Retinal pigment epithelial cell (primary cell): ENCODE measurements around the gene GDI2.

Source experiments
- DNase-seq: peaks from one replicate; pipeline ENCODE4 v3.0.0-alpha.2; 2010; ENCODE audit warnings: low read depth
- H3K4me3 ChIP-seq: 2 replicates; pipeline ENCODE4 v1.5.1; 2011; ENCODE audit warnings: mild to moderate bottlenecking, low read length, control low read depth, moderate library complexity
- TF ChIP-seq, protein P1 (sequence below): conservative IDR thresholded peaks from 2 replicates; pipeline ENCODE4 v1.5.1; 2011; ENCODE audit warnings: low read depth, low read length, control low read depth, inconsistent platforms

The GDI2 gene

DNA sequence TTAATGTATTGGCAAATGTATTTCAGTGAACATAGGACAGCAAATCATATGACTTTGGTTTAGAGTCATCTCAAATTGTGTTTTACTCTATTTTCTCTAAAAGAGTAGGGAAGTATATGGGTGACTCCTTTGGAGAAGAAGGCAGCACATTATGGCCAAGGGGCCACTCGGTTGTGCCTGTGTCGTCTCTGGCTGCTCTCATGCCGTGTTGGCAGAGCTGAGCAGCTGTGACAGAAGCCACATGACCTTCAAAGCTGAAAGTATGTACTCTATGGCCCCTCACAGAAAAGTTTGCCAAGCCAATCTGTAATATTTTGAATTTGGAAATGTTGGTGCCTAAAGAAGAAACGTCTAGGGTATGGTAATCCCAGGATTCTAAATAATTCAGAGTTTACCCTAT, 81.1 kb downstream of the GDI2 start:
- TF ChIP-seq, protein P1, sequence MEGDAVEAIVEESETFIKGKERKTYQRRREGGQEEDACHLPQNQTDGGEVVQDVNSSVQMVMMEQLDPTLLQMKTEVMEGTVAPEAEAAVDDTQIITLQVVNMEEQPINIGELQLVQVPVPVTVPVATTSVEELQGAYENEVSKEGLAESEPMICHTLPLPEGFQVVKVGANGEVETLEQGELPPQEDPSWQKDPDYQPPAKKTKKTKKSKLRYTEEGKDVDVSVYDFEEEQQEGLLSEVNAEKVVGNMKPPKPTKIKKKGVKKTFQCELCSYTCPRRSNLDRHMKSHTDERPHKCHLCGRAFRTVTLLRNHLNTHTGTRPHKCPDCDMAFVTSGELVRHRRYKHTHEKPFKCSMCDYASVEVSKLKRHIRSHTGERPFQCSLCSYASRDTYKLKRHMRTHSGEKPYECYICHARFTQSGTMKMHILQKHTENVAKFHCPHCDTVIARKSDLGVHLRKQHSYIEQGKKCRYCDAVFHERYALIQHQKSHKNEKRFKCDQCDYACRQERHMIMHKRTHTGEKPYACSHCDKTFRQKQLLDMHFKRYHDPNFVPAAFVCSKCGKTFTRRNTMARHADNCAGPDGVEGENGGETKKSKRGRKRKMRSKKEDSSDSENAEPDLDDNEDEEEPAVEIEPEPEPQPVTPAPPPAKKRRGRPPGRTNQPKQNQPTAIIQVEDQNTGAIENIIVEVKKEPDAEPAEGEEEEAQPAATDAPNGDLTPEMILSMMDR = no peak
- no peak overlapping the region for H3K4me3 ChIP-seq
- no peak for DNase-seq

DNA sequence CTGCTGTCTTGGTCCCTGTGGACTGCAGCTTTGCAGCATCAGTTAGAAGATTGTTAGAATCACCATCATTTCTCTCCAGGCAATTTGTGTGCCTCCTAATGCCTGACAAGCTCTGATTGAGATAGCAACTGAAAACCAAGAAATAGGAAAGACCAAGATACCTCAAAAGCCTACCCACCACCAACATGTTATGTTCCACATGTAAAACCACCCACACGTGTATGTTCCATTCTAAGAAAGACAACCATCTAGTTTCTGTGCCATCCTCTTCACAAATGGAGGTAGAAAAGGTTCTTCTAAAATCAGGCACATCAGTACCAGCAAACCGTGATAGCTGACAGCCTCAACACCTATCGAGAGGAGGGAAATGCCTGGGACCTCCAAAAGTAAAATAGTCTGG, 81.7 kb downstream of the GDI2 start:
- TF ChIP-seq, protein P1 = no peak
- DNase-seq = no peak
- H3K4me3 ChIP-seq = no peak overlapping the region

DNA sequence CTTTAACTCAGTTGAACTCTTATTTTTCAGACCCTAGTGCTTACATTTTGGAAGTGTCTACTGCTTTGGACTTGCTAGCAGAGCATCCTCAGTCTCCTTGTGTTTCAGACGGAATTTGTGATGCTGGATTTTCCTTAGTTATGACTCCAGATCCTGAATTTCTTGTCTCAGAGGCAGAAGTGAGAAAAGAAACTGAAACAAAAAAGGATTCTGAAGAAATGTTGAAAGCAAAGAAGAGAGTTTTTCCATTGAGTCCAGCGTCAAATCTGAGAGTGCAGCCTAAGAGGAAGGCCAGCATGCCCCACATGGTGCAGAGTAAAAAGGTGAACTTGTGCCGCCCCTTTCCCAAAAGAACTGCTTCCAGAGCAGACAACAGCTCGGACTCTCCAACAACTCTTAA, 82.5 kb downstream of the GDI2 start:
- H3K4me3 ChIP-seq = no peak overlapping the region
- no peak for DNase-seq
- TF ChIP-seq, protein P1 = no peak

DNA sequence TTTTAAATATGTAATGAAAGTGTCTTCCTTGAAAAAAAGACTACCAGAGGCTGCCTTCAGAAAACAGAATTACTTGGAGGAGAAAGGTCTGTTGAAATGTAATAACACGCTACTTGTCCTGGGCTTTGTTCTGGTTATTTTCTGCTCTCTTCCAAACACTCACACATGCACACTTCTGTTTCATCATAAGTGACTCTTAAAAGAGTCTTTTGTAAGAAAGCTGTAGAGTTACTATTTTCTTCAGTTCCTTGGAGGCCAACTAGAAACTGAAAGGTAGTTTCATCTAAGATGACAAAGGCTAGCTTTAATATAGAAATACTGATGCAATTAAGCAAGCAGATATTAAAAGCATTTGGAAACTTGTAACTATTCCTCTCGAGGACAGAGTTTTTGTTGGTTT, 89.5 kb downstream of the GDI2 start:
- TF ChIP-seq, protein P1 = no peak
- DNase-seq = no peak
- H3K4me3 ChIP-seq = no peak overlapping the region

DNA sequence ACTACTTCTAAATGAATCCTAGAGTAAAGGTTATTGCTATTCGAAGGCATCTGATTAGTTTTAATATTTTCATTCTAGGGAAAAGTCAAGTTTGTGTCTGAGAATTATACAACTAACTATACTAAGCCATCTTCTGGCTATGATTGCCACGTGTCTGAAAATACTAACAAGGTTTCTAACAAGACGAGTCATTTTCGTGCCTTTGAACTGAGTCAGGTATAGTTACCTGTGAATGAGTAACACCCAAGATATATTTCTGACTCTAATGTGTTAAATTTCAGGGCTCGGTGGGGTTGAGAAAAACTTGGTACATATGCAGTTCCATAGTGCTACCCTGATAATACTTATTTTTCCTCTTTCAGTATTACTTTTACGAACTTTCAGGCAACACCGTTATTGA, 93.1 kb downstream of the GDI2 start:
- TF ChIP-seq, protein P1 = no peak
- DNase-seq = no peak
- no peak overlapping the region for H3K4me3 ChIP-seq

DNA sequence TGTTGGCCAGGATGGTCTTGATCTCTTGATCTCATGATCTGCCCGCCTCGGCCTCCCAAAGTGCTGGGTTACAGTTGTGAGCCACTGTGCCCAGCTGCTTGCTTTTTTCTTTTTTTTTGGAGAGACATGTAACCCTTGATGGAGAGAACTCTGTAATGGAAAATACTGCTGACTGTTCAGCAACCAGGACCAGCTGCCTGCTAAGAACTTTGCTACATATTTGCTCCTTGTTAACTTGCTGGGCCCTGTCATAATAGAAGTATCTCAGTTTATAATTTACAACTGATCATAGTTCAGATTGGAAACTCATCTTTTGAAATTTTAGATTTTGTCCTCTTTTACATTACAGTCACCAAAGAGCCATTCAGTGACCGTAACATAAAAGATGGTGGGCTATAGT, 93.7 kb downstream of the GDI2 start:
- TF ChIP-seq, protein P1 = no peak
- no peak for DNase-seq
- H3K4me3 ChIP-seq = no peak overlapping the region
